K562 (cell line): ENCODE results near the gene SLC30A4. TPM values are rescaled to one million over a fixed set of nuclear protein-coding genes. Genes with fewer than 3 reads are reported as not detected.

Experiments used
- ATAC-seq: fragments of 200-7000 bp; cut with Tn5 transposase; 3 replicates; pipeline ENCODE4 v1.9.1; 2020; ENCODE audit warnings: moderate library complexity
- BruUV-seq: library from RNA; stranded (reverse); fragments of 400-500 nt; replicated peaks from 2 replicates; lab custom pipeline; 2021; lab: Mats Ljungman, UMichigan
- CTCF ChIA-PET: fragments of 300-600 bp; formaldehyde crosslinking; extraction: SDS; loops from one replicate; lab custom pipeline; 2021; ENCODE audit warnings: low intra/inter-chr PET ratio; lab: Yijun Ruan, JAX
- POLR2A ChIA-PET: fragments of 300-600, 350-650 bp; sonication (Branson Sonifier 250); formaldehyde crosslinking; extraction: SDS; loops from one replicate; lab custom pipeline; 2021; ENCODE audit warnings: antibody characterized with exemption, inconsistent platforms; lab: Yijun Ruan, JAX
- DNase-seq, 4 experiments: peaks; one replicate each; pipeline versions ENCODE4 v3.0.0 to v3.0.0-alpha.2; 2011 to 2018; ENCODE audit warnings: low spot score in 3 of 4, mixed read lengths in 3 of 4; ENCODE audit errors: extremely low read depth in 1 of 4
- FAIRE-seq: peaks from 2 replicates; lab custom pipeline; 2011; peaks lifted over from hg19 to GRCh38; lab: Jason Lieb, UNC
- H2AFZ ChIP-seq: 2 replicates; pipeline ENCODE4 v1.6.0; 2011; ENCODE audit warnings: low read depth, low read length, control low read depth, inconsistent platforms
- H3K27ac ChIP-seq: fragments of 200-600 bp; 3 replicates; pipeline ENCODE4 v1.8.0; 2011; ENCODE audit warnings: low read depth, mild to moderate bottlenecking, control low read depth, inconsistent platforms, low read length, moderate library complexity, mixed read lengths; ENCODE audit errors: extremely low read depth
- H3K27me3 ChIP-seq, 2 experiments: fragments of 300-600 bp in 1 of 2; 2 replicates in 1 of 2; 3 replicates in 1 of 2; pipeline versions ENCODE4 v1.6.0 to v1.8.0; 2011; ENCODE audit warnings: inconsistent platforms in 2 of 2, low read length in 2 of 2, mild to moderate bottlenecking in 1 of 2, mixed read lengths in 1 of 2, moderate library complexity in 1 of 2; ENCODE audit not compliant: control insufficient read depth in 2 of 2, insufficient read depth in 2 of 2
- H3K36me3 ChIP-seq: fragments of 300-600 bp; 3 replicates; pipeline ENCODE4 v1.8.0; 2011; ENCODE audit warnings: mild to moderate bottlenecking, low read length, inconsistent platforms; ENCODE audit not compliant: control insufficient read depth, insufficient read depth
- H3K4me1 ChIP-seq, 2 experiments: fragments of 200-600 bp in 1 of 2; replicated peaks in 1 of 2; 2 replicates in 1 of 2; 3 replicates in 1 of 2; pipeline versions ENCODE4 v1.5.1 to v1.8.0; 2011; ENCODE audit warnings: inconsistent platforms in 2 of 2, low read length in 2 of 2, mild to moderate bottlenecking in 1 of 2, mixed read lengths in 1 of 2, moderate library complexity in 1 of 2; ENCODE audit not compliant: control insufficient read depth in 2 of 2, insufficient read depth in 2 of 2
- H3K4me2 ChIP-seq: 2 replicates; pipeline ENCODE4 v1.6.1; 2011; ENCODE audit warnings: low read length, control low read depth, inconsistent platforms, mixed read lengths; ENCODE audit not compliant: insufficient read depth
- H3K4me3 ChIP-seq: fragments of 200-600 bp; sonication (generic), shearing (Covaris generic); 2 replicates; pipeline ENCODE4 v1.5.1; 2016; ENCODE audit warnings: control low read depth, inconsistent platforms
- H3K79me2 ChIP-seq: fragments of 200-600 bp; 3 replicates; pipeline ENCODE4 v1.8.0; 2011; ENCODE audit warnings: low read length, inconsistent platforms; ENCODE audit not compliant: control insufficient read depth, insufficient read depth
- H3K9ac ChIP-seq, 2 experiments: 2 replicates each; pipeline versions ENCODE4 v1.6.0 to v1.6.1; 2011; ENCODE audit warnings: low read depth in 2 of 2, low read length in 2 of 2, control low read depth in 1 of 2, inconsistent platforms in 1 of 2, mild to moderate bottlenecking in 1 of 2, mixed read lengths in 1 of 2; ENCODE audit not compliant: insufficient read depth in 1 of 2
- H3K9me1 ChIP-seq: one replicate; pipeline ENCODE4 v1.6.0; 2011; ENCODE audit warnings: inconsistent platforms, mild to moderate bottlenecking, low read length, moderate library complexity; ENCODE audit not compliant: control insufficient read depth, insufficient read depth
- H3K9me3 ChIP-seq: replicated peaks from 2 replicates; pipeline ENCODE4 v1.5.1; 2011; ENCODE audit warnings: low read depth, low read length, inconsistent platforms; ENCODE audit not compliant: control insufficient read depth, insufficient read depth
- H4K20me1 ChIP-seq: replicated peaks from 2 replicates; pipeline ENCODE4 v1.6.1; 2011; ENCODE audit warnings: low read length, inconsistent platforms, mixed read lengths; ENCODE audit not compliant: control insufficient read depth, insufficient read depth
- CGGBP1 ChIP-seq: fragments of 250-450 bp; sonication (Bioruptor Pico); IDR thresholded peaks from 2 replicates; pipeline ENCODE4 v1.9.0; 2021; ENCODE audit warnings: mild to moderate bottlenecking
- DIDO1 ChIP-seq: fragments of 450-650 bp; IDR thresholded peaks from 2 replicates; pipeline ENCODE4 v1.6.1; 2016; ENCODE audit warnings: low read depth, missing biosample characterization, missing genetic modification characterization
- FIP1L1 ChIP-seq: fragments of 200-400 bp; formaldehyde crosslinking; IDR thresholded peaks from 2 replicates; pipeline ENCODE4 v1.6.1; 2018; ENCODE audit warnings: mild to moderate bottlenecking, low read depth, low read length; ENCODE audit not compliant: poor library complexity, severe bottlenecking
- HDAC1 ChIP-seq, 2 experiments: fragments of 450-650 bp; IDR thresholded peaks; 2 replicates each; pipeline ENCODE4 v1.6.1; 2016 to 2017; ENCODE audit warnings: inconsistent platforms in 1 of 2, mild to moderate bottlenecking in 1 of 2, moderate library complexity in 1 of 2
- HMG20A ChIP-seq: fragments of 450-650 bp; formaldehyde crosslinking; conservative IDR thresholded peaks from 2 replicates; pipeline ENCODE4 v1.4.0; 2020; ENCODE audit warnings: mild to moderate bottlenecking, mixed read lengths
- IFI16 ChIP-seq: fragments of 250-450 bp; sonication (Bioruptor Pico); IDR thresholded peaks from 2 replicates; pipeline ENCODE4 v2.1.2; 2022; ENCODE audit warnings: mild to moderate bottlenecking, inconsistent platforms
- MCM2 ChIP-seq: fragments of 450-650 bp; IDR thresholded peaks from 2 replicates; pipeline ENCODE4 v1.6.1; 2017; ENCODE audit warnings: low read depth, mild to moderate bottlenecking
- NR3C1 ChIP-seq: sonication (generic); formaldehyde crosslinking; IDR thresholded peaks from 2 replicates; pipeline ENCODE4 v1.8.1; 2022; ENCODE audit warnings: missing genetic modification reagents
- PPARD ChIP-seq: fragments of 250-450 bp; sonication (Bioruptor Pico); IDR thresholded peaks from 2 replicates; pipeline ENCODE4 v1.8.0; 2022; ENCODE audit warnings: inconsistent platforms, mild to moderate bottlenecking, moderate library complexity
- SRSF1 ChIP-seq: fragments of 200-400 bp; formaldehyde crosslinking; IDR thresholded peaks from 2 replicates; pipeline ENCODE4 v1.6.1; 2017; ENCODE audit warnings: mild to moderate bottlenecking, low read depth, low read length, moderate library complexity
- U2AF2 ChIP-seq: fragments of 200-400 bp; formaldehyde crosslinking; optimal IDR thresholded peaks from 2 replicates; pipeline ENCODE3; 2017; ENCODE audit warnings: low read depth, mild to moderate bottlenecking, low read length
- ZNF232 ChIP-seq: sonication (generic); formaldehyde crosslinking; IDR thresholded peaks from 2 replicates; pipeline ENCODE4 v1.8.0; 2022; ENCODE audit warnings: mild to moderate bottlenecking, missing genetic modification reagents
- ZNF3 ChIP-seq: fragments of 250-450 bp; sonication (Bioruptor Pico); IDR thresholded peaks from 2 replicates; pipeline ENCODE4 v1.5.0; 2021; ENCODE audit warnings: mild to moderate bottlenecking, moderate library complexity
- ZNF507 ChIP-seq: conservative IDR thresholded peaks from 2 replicates; pipeline ENCODE4 v1.6.1; 2017; ENCODE audit warnings: missing genetic modification characterization, missing compliant biosample characterization
- ZNF57 ChIP-seq: fragments of 450-650 bp; formaldehyde crosslinking; IDR thresholded peaks from 2 replicates; pipeline ENCODE4 v1.4.0; 2020; ENCODE audit warnings: mild to moderate bottlenecking, moderate library complexity
- ZNF764 ChIP-seq: fragments of 250-450 bp; sonication (Bioruptor Pico); IDR thresholded peaks from 2 replicates; pipeline ENCODE4 v1.4.0; 2020; ENCODE audit warnings: low read depth, mild to moderate bottlenecking, moderate library complexity
- WGBS: fragments of 100-300 bp; shearing (Covaris generic); methylation state at CpG from one replicate; pipeline ENCODE4 v1.1.6; 2016; ENCODE audit warnings: low coverage, mixed read lengths; ENCODE audit not compliant: insufficient coverage; ENCODE audit errors: missing lambda C conversion rate; 5-methylcytosine and 5-hydroxymethylcytosine counted together
- in situ Hi-C: fragments of 300-500 bp; cut with MboI; formaldehyde crosslinking; loops from 4 replicates; pipeline ENCODE4 v1.15.0; 2018; ENCODE audit warnings: inconsistent platforms, mixed read lengths
- intact Hi-C: fragments of 100-400 bp; cut with micrococcal nuclease; formaldehyde crosslinking; loops from 2 replicates; pipeline ENCODE4 v1.14.2; 2022
- polyA plus RNA-seq, 8 experiments: library from polyadenylated mRNA; depleted of rRNA in 4 of 8; stranded (reverse) in 5 of 8; unstranded in 3 of 8; fragments of >200 nt; fragmentation: Nextera tagmentation in 2 of 8; fragmentation: Illumina TruSeq in 1 of 8; extraction: Ambion mirVana in 2 of 8; extraction: Trizol in 1 of 8; gene quantifications; 2 replicates each; pipeline versions ENCODE4 v1.2.1 to v1.2.3, GENCODE V29; 2011 to 2014; ENCODE audit warnings: inconsistent platforms in 1 of 8, missing spikeins in 1 of 8
- total RNA-seq, 7 experiments: library from RNA; depleted of rRNA in 6 of 7; stranded (reverse); fragments of >200 nt in 6 of 7; fragmentation: Illumina TruSeq in 2 of 7; extraction: Trizol in 2 of 7; gene quantifications; 2 replicates each; pipeline versions ENCODE4 v1.2.1 to v1.2.3, GENCODE V29; 2011 to 2021; ENCODE audit warnings: low replicate concordance in 1 of 7
- TF ChIP-seq, protein P1 (sequence below): IDR thresholded peaks from 2 replicates; pipeline ENCODE4 v1.6.1; 2011; ENCODE audit not compliant: insufficient read length; ENCODE audit errors: extremely low read depth

Gene SLC30A4
- total and polyA plus RNA-seq, 9 of the 15 experiments (the other 6 are each of a cell fraction or from before 2014, with no cell fraction given), result 0.21 to 0.73 (median 0.36) TPM

DNA sequence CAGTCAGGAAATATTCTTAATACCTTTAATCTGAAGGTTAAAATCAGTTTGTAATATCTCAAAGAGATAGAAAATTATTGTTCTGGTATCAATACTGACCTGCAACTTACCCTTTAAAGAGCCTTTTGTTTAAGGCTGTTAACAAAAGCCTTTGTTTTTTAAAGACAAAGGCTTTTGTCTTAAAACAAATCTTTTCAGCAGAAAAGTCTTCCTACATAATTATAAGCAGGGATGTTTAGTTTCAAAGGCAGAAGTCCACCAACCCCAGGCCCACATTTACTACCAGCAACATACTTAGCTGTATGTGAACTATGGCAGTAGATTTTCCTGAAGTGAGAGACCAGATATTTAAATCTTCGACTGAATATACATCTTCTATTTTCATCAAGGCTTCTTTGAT lies 36.2 kb downstream of the SLC30A4 start:
- Histone ChIP-seq H3K27me3 (peaks cover 0 to 6% of the 10 kb centered on the region in 2 experiments; a peak in 1 of 5 replicates), H3K27ac (no peak overlapping the region), H3K4me1 (no peaks in the 10 kb centered on the region), H3K79me2 (no peaks in the 10 kb centered on the region), H3K9me1 (no peaks in the 10 kb centered on the region), H3K9me3 (no peaks in the 10 kb centered on the region), H3K9ac (no peak overlapping the region), H3K36me3 (no peaks in the 10 kb centered on the region), H2AFZ (no peak overlapping the region), H3K4me2 (no peak overlapping the region), H3K4me3 (no peak overlapping the region), H4K20me1 (no peaks in the 10 kb centered on the region)
- intact Hi-C loops, result no loop called here
- DNase-seq (no peak), FAIRE-seq (no peak), ATAC-seq (no peak)
- in situ Hi-C loops, result no loop called here
- ChIA-PET CTCF (no interaction called here), POLR2A (interaction anchor here (0.5 kb wide), 1 partner anchor 125 kb away, joined by 3 read pairs; no protein-coding TSS in a partner anchor)
- TF ChIP-seq NR3C1 (CRISPR knock-in tag) (no peak), CGGBP1 (CRISPR knock-in tag) (no peak), MCM2 (no peak), ZNF57 (no peak), DIDO1 (tag) (no peak), PPARD (no peak), HDAC1 (IDR thresholded peaks at IDR 0.05) (no peak), ZNF507 (tag) (no peak), U2AF2 (no peak), ZNF232 (CRISPR knock-in tag) (no peak), IFI16 (CRISPR knock-in tag) (no peak), ZNF764 (CRISPR knock-in tag) (no peak), SRSF1 (no peak), FIP1L1 (no peak), HMG20A (no peak), ZNF3 (no peak)
- TF ChIP-seq, protein P1, sequence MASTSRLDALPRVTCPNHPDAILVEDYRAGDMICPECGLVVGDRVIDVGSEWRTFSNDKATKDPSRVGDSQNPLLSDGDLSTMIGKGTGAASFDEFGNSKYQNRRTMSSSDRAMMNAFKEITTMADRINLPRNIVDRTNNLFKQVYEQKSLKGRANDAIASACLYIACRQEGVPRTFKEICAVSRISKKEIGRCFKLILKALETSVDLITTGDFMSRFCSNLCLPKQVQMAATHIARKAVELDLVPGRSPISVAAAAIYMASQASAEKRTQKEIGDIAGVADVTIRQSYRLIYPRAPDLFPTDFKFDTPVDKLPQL, result no peak
- 0% methylated on average over 1 of the region's 1 CpG for WGBS
- BruUV-seq, result no TSS peak
